PC-9 (cell line): ENCODE measurements around the gene KCNK3. TPM values are rescaled to one million over a fixed set of nuclear protein-coding genes. Genes with fewer than 3 reads are reported as not detected.

ENCODE experiments used
- BruUV-seq: library from RNA; stranded (reverse); fragments of 400-500 nt; replicated peaks from 2 replicates; lab custom pipeline; 2021; lab: Mats Ljungman, UMichigan
- CTCF ChIA-PET: fragments of 300-600 bp; sonication (Branson Sonifier 250); formaldehyde crosslinking; loops from one replicate; lab custom pipeline; 2022; ENCODE audit warnings: antibody characterized with exemption; lab: Charles Lee
- POLR2A ChIA-PET: fragments of 300-600 bp; sonication (Branson Sonifier 250); formaldehyde crosslinking; loops from one replicate; lab custom pipeline; 2022; ENCODE audit warnings: antibody characterized with exemption; ENCODE audit not compliant: unreplicated experiment; lab: Charles Lee
- DNase-seq, 2 experiments: peaks; one replicate each; pipeline versions ENCODE4 v3.0.0 to v3.0.0-alpha.2; 2015 to 2022; ENCODE audit warnings: mixed read lengths in 1 of 2
- H2AFZ ChIP-seq: fragments of 200-600 bp; sonication (generic); 2 replicates; pipeline ENCODE4 v1.8.1; 2017; ENCODE audit warnings: antibody characterized with exemption
- H3F3A ChIP-seq: fragments of 200-600 bp; sonication (generic); 2 replicates; pipeline ENCODE4 v1.8.1; 2017; ENCODE audit warnings: antibody characterized with exemption, mild to moderate bottlenecking, low read depth; ENCODE audit not compliant: insufficient read depth
- H3K27ac ChIP-seq: fragments of 200-600 bp; sonication (generic); 2 replicates; pipeline ENCODE4 v1.6.1; 2016; ENCODE audit warnings: mixed run types
- H3K27me3 ChIP-seq: fragments of 200-600 bp; sonication (generic); 2 replicates; pipeline ENCODE4 v1.6.1; 2016; ENCODE audit warnings: low read depth, mixed run types; ENCODE audit not compliant: insufficient read depth
- H3K36me3 ChIP-seq: fragments of 200-600 bp; sonication (generic); 2 replicates; pipeline ENCODE4 v1.6.1; 2016; ENCODE audit warnings: low read depth, mixed run types
- H3K4me1 ChIP-seq: fragments of 200-600 bp; sonication (generic); replicated peaks from 2 replicates; pipeline ENCODE4 v1.6.1; 2016; ENCODE audit warnings: mixed run types; ENCODE audit not compliant: insufficient read depth
- H3K4me2 ChIP-seq: fragments of 200-600 bp; sonication (generic); 2 replicates; pipeline ENCODE4 v1.6.1; 2017; ENCODE audit warnings: mixed run types
- H3K4me3 ChIP-seq: fragments of 200-600 bp; sonication (generic); 2 replicates; pipeline ENCODE4 v1.6.1; 2016; ENCODE audit warnings: mixed run types
- H3K79me2 ChIP-seq: fragments of 200-600 bp; sonication (generic); 2 replicates; pipeline ENCODE4 v1.6.1; 2017; ENCODE audit warnings: low read depth, mixed run types
- H3K9me2 ChIP-seq: fragments of 200-600 bp; sonication (generic); 2 replicates; pipeline ENCODE4 v1.8.1; 2017; ENCODE audit warnings: mild to moderate bottlenecking; ENCODE audit not compliant: insufficient read depth
- H3K9me3 ChIP-seq: fragments of 200-600 bp; sonication (generic); 2 replicates; pipeline ENCODE4 v1.8.1; 2016; ENCODE audit warnings: low read depth; ENCODE audit not compliant: insufficient read depth
- H4K20me1 ChIP-seq: fragments of 200-600 bp; sonication (generic); 2 replicates; pipeline ENCODE4 v1.8.1; 2017; ENCODE audit not compliant: insufficient read depth
- CTCF ChIP-seq: fragments of 200-600 bp; sonication (generic); conservative IDR thresholded peaks from 2 replicates; pipeline ENCODE4 v1.6.1; 2017; ENCODE audit warnings: mixed run types, antibody characterized with exemption, mild to moderate bottlenecking, moderate library complexity
- EZH2 ChIP-seq: fragments of 200-600 bp; sonication (generic); IDR thresholded peaks from 2 replicates; pipeline ENCODE4 v1.8.0; 2017; ENCODE audit warnings: antibody characterized with exemption, low read depth
- intact Hi-C: fragments of 100-400 bp; cut with micrococcal nuclease; formaldehyde crosslinking; loops from one replicate; pipeline ENCODE4 v1.10.0; 2022; ENCODE audit not compliant: unreplicated experiment
- total RNA-seq: library from RNA; stranded (reverse); gene quantifications from 2 replicates; pipeline ENCODE4 v1.2.3, GENCODE V29; 2021

The KCNK3 gene
- total RNA-seq, 1 experiment from 2014 or later = not detected

DNA sequence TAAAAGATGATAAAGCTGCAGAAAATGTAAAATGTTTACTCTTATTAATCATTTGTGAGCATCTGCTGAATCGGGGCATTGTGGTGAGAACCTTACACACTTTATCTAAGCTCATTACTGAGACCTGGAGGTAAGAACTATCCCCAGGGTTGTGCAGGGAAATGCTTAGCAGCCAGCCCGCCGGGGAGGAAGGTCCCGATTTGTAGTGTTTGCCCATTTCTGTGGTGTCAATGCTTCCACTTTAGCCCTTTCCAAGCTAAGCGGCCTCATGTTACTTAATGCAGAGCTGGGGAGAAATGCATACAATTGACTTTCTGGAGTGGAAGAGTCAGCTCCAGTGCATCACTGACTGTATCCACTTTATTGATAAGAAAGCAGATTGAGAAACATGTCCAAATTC lies 20.8 kb upstream of the KCNK3 start:
- peaks cover 12% of the 10 kb centered on the region; the same call in 1 of the 2 replicates for H3F3A ChIP-seq
- BruUV-seq = no TSS peak
- ChIA-PET POLR2A (interaction anchor here (0.5 to 0.7 kb wide), 2 partner anchors 65 to 846 kb away, joined by 3 to 7 read pairs; no protein-coding TSS in a partner anchor), CTCF (no interaction called here)
- no peaks in the 10 kb centered on the region for H3K9me2 ChIP-seq
- peaks cover 25% of the 10 kb centered on the region for H3K4me1 ChIP-seq
- H3K27ac ChIP-seq = no peak overlapping the region
- no peaks in the 10 kb centered on the region for H3K9me3 ChIP-seq
- no peak for DNase-seq
- no peak overlapping the region for H3K4me3 ChIP-seq
- TF ChIP-seq CTCF = no peak
- TF ChIP-seq EZH2 = no peak
- H3K36me3 ChIP-seq = no peaks in the 10 kb centered on the region
- H2AFZ ChIP-seq = no peak overlapping the region
- no peaks in the 10 kb centered on the region for H3K79me2 ChIP-seq
- H3K27me3 ChIP-seq = no peaks in the 10 kb centered on the region
- intact Hi-C loops = loop anchor here (2.0 kb wide), 1 partner anchor 65 kb away; no protein-coding TSS in a partner anchor
- H3K4me2 ChIP-seq = peak overlapping the region; percentile 38
- H4K20me1 ChIP-seq = no peaks in the 10 kb centered on the region

- BruUV-seq = no TSS peak
- H4K20me1 ChIP-seq = no peaks in the 10 kb centered on the region
- CTCF ChIA-PET = no interaction called here
- H3K27me3 ChIP-seq = no peaks in the 10 kb centered on the region
- no peaks in the 10 kb centered on the region for H3K79me2 ChIP-seq
- H3K4me2 ChIP-seq = no peak overlapping the region
- no peaks in the 10 kb centered on the region for H3K36me3 ChIP-seq
- H3F3A ChIP-seq = peaks cover 12% of the 10 kb centered on the region; the same call in 1 of the 2 replicates
- H3K4me1 ChIP-seq = peaks cover 25% of the 10 kb centered on the region
- H3K9me3 ChIP-seq = no peaks in the 10 kb centered on the region
- DNase-seq = no peak
- TF ChIP-seq CTCF = no peak
- no peak for TF ChIP-seq EZH2
- intact Hi-C loops = no loop called here
- no peak overlapping the region for H2AFZ ChIP-seq
- H3K27ac ChIP-seq = no peak overlapping the region
- H3K4me3 ChIP-seq = no peak overlapping the region
- no peaks in the 10 kb centered on the region for H3K9me2 ChIP-seq
- POLR2A ChIA-PET = no interaction called here
Observed at GRCh38 chr2:26672112-26672817, 20.3 kb upstream of the KCNK3 start.

GRCh38 chr2:26672818-26673393 lies 19.6 kb upstream of the KCNK3 start:
- POLR2A ChIA-PET = interaction anchor here (0.5 kb wide), 1 partner anchor 522 kb away, joined by 4 read pairs; no protein-coding TSS in a partner anchor

More at GRCh38 chr2:26672818-26673393, 19.6 kb upstream of the KCNK3 start:
- no peaks in the 10 kb centered on the region for H3K79me2 ChIP-seq
- H3K9me2 ChIP-seq = no peaks in the 10 kb centered on the region
- H3K4me3 ChIP-seq = no peak overlapping the region
- no peak overlapping the region for H3K4me2 ChIP-seq
- CTCF ChIA-PET = no interaction called here
- BruUV-seq = no TSS peak
- no peaks in the 10 kb centered on the region for H3K9me3 ChIP-seq
- TF ChIP-seq CTCF (no peak), EZH2 (no peak)
- H2AFZ ChIP-seq = no peak overlapping the region
- H3K27me3 ChIP-seq = no peaks in the 10 kb centered on the region
- peaks cover 28% of the 10 kb centered on the region for H3K4me1 ChIP-seq
- no peaks in the 10 kb centered on the region for H3K36me3 ChIP-seq
- H3K27ac ChIP-seq = no peak overlapping the region
- no peaks in the 10 kb centered on the region for H4K20me1 ChIP-seq
- no peak for DNase-seq
- peaks cover 12% of the 10 kb centered on the region; the same call in 1 of the 2 replicates for H3F3A ChIP-seq
- intact Hi-C loops = no loop called here
